SKM-1 (cell line): Measurements from ENCODE around the gene RBMS1.
"Not testable (repeated sequence)": the region's sequence is repeated elsewhere in the genome, so short reads cannot be mapped to it uniquely, and the experiment has no call there.

ENCODE experiments used
- DNase-seq: peaks from one replicate; lab custom pipeline; 2025; ENCODE audit not compliant: unreplicated experiment; lab: John Stamatoyannopoulos, UW

Gene RBMS1

DNA sequence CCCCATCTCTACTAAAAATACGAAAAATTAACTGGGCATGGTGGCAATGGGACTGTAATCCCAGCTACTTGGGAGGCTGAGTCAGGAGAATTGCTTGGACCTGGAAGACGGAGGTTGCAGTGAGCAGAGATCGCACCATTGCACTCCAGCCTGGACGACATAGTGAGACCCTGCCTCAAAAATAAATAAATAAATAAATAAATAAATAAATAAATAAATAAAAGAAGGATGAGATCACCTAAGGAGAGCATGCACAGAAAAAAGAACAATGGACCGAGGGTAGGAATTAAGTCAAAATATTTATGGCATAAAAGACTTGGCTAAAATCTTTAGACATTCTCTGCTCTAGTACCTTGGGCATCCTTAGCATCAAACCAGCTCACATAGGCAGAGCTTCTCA, 8.9 kb upstream of the RBMS1 start:
- no peak for DNase-seq

DNA sequence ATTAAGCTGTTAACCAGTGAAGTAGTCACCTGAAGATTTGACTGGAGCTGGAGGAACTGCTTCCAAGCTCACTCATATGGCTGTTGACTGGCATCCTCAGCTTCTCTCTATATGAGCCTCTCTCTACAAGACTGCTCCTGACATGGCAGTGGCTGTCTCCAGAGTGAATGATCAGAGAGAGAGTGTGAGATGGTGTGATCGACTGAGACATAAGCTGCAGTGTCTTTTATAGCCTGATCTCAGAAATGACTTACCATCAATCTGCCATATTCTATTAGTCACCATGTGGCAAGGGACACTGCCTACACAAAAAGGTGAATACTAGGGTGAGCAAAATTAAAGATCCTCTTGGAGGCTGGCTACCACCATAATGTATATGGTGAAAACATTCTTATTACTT, 7.8 kb upstream of the RBMS1 start:
- no peak for DNase-seq

DNA sequence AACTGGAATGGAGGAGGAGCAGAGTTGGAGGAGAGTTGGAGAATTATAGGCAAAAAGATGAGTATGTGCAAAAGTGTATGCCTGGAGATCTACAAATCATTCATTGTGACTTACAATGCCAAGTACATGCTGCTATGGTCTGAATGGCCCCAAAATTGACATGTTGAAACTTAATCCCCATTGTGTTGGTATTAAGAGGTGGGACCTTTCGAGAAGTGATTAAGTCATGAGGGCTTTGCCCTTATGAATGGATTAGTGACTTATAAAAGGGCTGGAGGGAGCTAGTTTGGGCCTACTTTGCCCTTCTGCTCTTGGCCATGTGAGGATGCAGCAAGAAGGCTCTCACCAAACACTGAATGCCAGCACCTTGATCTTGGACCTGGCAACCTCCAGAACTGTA, 6.3 kb upstream of the RBMS1 start:
- no peak for DNase-seq

DNA sequence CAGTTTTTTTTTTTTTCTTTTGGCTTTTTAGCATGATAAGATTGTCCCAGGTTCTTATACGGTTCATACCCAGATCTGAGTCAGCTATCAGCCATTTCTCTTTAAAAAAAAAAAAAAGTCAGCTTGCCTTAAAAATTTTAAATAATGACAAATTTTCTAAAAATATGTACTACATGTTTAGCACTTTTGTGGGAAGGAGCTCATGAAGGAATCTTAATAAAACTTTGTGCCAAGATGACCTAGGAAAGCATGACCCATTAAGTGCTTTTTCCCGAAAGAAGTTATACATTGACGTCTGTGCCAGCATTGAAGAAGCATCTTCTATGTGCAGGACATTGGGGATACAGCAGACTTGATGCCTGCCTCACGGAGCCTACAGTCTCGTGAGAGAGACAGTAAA, 4.5 kb upstream of the RBMS1 start:
- DNase-seq, result no peak

DNA sequence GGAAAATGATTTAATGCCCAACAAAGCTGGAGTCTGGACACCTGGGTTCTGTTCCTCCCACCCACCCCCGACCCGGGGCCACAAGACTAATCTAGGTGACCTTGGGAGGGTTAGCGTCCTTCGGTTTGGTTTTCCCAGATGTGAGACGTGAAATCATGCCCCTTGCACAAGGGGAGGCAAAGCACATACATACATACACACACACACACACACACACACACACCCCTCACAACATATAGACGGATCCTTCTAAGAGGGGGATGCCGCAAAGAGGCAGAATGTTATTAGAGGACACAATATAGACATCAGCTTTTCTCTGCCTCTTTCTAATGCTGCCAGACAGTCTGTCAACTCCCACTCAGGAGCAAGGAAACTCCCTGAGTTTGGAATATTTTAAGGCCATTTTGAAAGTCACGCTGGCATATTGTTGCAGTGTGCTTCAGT, 616 bp upstream of the RBMS1 start:
- DNase-seq, result no peak

DNA sequence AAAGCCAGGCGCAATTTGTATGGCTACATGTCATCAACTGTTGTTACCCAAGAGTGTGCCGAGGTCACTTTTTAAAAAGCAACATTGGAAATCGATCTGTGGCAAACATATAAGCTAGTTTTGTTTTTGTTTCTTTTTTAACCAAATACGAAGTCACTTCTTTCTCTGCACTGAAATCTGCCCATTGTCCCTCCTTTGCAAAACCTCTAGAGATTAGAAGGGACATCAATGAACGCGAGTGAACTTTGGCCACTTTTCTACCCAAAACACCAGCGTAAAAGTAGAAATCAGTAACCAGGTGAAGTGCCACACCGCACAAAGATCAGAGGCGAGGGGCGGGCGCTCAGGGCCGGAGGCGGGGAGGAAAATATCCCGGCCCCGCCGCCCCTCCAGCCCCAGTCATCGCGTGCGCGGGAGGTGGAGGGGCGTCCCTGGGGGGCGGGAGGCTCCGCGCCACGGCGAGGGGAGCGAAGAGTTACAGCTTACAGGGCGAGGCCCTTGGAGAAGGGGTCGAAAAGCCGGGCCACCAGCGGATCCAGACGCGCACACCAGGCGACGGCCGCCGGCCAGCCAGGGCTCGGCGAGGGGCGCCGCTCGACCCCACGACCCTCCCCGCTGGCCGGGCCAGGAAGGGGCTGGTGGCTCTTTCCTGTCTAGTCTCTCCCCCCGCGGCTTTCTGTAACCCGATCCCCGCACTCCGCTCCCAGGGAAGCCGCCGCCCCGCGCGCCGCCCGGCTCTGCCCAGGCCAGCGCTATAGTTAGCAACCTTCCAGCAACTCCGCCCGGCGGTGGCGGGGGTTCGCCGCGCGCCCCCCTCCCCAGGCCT, 993 bp downstream of the RBMS1 start:
- DNase-seq, result no peak

DNA sequence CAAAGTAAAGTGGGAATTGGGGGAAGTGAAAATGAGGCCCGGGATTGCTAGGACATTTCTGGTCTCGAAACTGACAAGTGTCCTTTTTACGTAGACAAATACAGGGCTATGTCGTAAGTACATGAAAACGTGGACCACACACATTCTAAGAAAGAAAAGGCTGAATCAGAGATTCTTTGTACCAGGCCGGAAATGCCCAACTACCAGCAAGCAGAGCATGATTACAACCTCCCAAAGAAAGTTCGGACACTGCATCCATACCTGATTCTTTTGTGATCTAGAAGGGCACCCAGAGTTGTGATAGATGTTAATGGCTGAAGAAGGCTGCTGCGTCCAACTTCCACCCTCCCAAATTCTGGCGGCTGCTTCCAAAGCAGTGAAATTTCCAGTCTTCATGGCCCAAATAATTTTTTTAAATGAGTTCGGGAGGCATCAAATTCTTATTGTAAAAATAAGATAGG, 1.7 kb downstream of the RBMS1 start:
- no peak for DNase-seq

DNA sequence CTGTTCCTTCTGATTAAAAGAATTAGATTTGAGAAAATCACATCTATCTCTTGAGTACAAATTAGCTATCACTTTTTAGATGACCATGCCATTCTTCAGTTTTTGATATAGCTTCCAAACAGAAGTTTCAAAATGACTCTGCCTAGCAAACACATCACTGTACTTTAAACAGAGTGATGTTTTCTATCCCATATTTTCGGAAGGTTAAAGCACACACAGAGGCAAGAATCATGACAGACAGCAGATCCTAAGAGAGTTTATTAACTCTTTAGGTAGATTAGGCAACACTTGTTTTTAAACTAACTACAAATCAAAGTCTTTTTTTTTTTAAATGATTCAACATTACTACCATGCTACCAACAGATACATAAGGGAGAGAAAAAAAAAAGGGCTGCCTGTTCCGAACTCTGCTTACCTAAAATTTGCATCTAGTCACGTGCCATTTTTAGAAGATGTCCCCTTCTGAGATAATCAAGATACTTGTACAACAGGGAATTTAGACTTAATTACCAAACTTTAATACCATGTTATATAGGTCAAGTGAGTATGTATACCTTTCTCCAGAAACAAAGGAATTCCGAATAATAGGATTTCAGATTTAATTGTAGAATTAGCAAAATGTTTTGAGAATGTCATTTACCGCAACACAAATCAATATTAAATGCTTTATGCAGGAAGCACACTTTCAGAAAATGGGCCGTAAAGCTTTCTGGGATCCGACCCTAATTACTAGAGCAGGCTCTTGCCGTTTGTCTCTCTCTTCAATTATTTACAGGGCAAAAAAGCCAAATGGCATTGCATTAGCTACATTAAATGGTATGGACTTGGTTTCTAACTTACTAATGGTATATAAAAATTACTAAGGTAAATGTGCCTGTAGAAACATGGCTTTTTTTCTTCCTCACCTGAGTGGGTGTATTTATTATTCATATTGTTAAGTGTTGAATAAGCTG, 2.6 kb downstream of the RBMS1 start:
- DNase-seq, result no peak

DNA sequence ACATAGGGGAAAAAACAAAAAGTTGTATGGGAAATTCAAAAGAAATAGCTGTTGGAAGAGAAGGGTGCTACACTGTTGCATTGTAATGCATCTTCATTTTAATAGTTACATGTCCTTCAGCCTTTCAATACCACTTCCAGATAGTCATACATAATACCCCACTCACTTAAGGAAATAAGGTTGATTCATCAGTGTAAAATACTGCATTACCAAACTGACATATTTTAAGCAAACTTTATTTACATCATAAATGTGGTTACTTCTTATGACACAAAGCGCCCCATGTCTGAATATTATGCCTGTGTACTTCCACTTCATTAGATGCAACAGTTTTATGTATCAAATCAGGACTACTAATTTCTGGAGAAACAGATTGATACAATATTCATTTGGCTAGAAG, 4.5 kb downstream of the RBMS1 start:
- no peak for DNase-seq

DNA sequence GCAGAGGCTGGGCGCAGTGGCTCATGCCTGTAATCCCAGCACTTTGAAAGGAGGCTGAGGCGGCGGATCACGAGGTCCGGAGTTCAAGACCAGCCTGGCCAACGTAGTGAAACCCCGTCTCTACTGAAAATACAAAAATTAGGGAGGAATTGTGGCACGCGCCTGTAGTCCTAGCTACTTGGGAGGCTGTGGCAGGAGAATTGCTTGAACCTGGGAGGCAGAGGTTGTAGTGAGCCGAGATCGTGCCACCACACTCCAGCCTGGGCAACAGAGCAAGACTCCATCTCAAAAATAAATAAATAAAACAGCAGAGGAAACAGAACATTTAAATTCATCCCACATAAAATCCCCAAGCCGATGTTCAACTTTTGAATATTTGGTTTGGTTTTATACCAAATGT, 5.3 kb downstream of the RBMS1 start:
- DNase-seq, result not testable (repeated sequence)

DNA sequence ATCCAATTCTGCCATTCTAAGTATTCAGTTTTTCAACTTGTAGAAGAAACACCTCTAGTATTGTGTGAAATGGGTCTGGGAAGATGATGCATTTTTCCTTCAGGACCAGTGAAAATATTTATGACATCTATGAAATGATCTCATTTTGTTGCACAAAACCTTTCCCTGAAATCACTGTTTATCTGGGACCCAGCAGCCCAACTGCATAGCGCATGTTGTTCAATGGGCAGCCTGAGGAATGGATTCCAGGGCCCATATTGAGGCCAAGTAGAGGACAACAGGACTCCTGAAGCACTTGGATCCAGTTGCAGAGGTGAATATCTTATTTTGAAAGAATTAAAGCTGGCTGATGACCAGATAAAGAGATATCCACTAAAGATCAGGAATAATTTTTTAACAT, 7.3 kb downstream of the RBMS1 start:
- no peak for DNase-seq

DNA sequence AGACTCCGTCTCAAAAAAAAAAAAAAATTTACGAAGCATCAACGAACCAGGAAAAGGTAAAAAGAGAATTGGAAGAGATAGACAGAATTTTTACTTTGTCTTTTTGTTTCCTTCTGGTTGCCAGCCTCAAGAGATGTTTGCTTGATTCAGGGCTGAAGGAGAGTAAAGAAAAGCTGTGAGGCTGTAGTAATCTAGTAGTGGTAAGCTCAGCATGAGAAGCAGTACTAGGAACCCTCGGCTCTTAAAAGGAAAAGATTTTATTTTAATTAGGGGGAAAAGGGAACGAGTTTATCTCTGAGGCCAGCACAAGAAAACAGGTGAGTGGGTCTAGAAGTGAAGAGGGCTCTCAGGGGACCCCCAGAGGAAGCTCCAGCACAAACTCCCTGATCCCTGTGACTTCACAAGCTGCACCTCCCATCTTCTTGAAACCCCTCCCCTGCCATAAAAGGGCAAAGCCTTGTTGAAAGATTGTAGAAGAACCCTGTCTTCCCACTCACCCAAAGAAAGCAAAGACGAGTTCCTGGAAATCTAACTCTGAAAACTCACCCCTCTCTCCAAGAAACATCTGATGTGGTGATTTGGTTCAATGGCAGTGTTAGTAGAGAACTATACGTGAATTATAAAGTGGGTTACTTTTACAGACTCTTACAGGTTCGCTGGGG, 8.6 kb downstream of the RBMS1 start:
- DNase-seq, result no peak

DNA sequence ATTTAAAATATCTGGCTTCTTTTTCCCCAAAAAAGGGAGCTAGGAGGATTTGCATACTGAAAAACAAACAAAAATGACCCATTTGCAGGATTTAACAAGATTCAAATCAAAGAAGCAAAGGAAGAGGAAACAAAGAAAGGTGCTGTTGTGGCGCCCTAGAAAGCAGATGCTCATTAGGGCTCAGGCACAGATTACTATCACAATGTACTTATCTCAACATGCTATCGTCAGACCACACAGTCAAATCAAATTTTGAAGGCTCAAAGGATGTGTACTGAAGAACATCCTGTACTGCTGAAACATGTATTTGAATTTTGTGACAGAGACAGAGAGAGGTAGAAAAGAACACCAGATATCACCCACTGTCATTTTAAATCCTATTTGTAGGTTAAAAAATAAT, 10.9 kb downstream of the RBMS1 start:
- DNase-seq, result no peak

DNA sequence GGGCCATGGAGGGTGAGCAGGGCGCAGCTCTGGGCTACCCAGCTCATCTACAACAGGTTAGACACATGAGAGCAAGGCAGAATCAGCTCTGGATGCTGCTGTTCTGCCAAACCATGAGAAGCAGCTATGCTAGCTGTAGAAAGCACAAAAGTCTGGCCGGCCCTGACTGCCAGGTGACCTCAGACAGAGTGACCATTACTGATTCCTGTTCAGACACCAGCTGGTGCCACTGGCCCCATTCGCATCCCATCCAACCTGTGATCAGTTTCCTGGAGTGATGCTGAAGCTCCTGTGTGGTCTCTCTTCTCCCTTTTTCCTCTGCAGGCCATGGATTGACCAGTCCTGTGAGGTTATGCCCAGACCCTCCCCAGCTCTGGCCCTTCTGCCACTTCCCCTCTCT, 14.3 kb downstream of the RBMS1 start:
- DNase-seq, result no peak

DNA sequence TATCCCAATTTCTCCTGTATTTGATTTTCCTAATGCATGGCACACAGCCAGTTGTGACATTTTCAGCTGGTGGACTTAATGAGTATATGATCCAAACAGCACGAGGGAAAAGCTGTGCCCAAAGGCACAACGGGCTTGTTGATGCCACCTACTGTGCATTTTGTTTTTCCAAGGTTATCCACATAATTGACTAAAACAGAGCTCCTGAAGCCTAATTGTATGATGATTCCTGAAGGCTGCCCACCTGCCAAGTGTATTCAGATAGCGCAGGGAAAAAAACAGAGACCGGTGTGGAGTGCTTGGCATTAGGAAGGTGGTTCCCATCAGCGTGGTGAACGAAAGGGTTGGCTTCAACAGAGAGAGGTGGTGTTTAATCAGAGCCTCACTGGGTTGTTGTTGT, 14.9 kb downstream of the RBMS1 start:
- DNase-seq, result no peak

DNA sequence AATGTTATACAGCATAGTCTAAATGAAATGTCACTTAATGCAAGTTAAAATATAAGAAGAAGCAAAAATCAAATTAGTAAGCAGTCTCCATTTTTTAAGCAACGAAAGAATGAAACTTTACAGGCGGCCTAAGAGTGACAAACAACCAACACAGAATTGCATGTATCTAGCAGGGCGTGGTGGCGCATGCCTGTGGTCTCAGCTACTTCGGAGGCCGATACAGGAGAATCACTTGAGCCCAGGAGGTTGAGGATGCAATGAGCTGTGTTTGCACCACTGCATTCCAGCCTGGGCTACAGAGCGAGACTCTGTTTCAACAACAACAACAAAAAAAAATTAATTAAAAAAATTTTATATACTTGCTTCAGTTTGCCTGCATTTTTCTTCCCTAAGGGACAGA, 16.6 kb downstream of the RBMS1 start:
- no peak for DNase-seq

DNA sequence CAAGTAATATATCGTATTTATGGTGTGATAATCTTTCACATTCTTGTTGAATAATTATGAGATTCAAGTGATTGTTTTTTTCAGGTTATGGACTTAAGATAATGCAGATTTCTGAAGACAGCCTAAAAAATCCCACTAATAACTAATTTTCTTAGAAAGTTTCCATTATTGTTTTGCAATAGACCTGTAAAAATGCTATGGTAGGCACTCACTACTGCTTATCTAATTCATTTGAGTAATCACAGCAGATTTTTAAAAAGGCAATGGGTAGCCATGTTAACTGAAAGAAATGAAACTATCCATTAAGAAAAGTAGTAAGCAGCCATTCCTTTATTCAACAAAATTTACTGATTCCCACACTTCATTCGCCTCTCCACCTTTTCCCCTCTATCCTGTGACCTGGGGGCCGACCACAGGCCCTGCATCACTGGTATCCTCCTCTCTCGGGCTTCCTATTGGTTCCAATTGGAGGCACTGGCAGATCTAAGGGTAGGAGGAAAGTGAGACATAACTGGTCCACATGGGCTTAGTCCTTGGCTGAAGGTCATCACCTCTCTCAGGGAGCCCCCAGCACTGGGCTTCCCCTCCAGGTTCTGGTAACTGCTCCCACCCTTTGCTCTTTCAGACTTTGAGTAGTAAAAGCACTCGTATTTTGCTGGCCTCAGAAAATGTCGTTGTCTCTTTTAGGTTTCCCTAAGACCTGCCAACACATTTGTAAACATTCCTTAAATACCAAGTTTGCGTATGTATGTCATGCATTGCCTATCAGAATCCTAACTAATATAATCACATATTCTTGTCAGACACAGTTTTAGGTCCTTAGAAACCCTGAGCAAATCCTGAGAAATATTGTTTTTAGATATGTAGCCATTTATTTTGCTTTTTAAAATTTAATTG, 18.5 kb downstream of the RBMS1 start:
- no peak for DNase-seq

DNA sequence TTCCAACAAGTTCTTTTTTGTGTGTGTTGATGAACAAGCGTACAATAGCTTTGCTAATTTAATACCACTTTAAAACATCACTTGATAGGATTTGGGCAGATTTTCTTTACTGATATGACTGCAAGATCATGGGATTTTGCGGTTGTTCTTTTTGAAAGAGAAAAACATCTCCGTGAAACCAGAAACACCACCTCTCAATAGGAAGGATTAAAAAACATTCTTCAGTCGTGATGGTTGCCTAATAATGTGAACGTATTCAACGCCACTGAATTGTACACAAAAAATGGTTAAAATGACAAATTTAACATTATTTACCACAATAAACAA, 19.3 kb downstream of the RBMS1 start:
- DNase-seq, result no peak

DNA sequence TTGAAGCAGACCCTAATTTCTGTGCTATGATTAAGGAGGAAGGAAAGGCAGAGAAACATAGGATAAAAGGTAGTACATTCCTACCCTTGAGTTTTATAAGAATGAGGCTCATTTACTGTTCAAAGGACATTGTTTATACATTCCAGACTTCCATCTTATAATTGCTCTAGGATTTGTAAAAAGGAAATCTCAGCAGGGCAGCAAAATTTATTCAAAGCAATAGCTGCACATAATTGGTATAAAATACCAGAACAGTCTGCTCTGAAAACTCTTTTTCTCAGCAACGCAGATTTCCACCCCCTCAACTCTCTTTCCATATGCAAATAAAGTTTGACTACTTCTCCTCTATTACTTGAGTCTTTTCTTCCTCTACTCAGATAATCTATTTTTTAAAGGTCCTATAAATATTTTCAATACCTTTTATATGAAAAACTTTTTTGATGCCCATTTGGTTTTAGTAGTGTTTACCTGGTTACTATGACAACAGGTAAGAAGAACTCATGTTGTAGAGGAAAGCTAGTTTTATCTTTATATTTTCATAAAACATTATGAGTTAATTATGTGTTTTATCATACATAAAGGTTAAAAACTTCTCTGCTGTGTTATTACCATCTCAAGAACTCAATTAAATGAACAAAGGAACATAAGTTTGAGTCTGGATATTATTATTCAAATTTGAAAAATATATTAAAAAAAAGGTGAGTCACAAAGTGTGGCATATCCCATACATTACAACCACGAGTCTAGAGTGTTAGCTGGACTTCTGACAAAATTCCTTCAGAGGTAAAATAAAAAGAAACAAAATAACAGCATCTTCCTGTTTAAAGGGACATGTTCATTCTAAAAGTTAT, 19.9 kb downstream of the RBMS1 start:
- no peak for DNase-seq

DNA sequence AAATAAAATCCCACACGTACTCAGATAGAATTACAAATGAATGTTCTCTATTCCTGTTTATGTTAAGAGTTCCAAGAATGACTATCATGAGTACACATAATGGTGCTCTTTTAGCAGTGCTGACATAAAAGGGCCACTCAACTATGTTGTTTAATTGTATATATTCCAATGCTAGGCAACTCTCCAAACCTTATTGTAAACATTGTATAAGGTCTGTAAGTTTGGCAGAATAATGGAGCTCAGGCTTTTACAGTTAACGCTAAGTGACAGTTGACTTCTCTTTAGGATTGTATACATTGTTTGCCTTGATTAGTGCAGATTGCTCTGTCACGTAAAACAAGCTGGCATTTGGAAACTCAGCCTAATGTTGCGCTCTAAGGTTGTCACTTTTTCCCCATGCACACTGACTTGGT, 20.8 kb downstream of the RBMS1 start:
- DNase-seq, result no peak
